Nephron (organoid): Measurements from ENCODE around the gene FCRL5.

ENCODE experiments used
- H3K27ac Mint-ChIP-seq, 3 experiments: 2 replicates each; pipeline ENCODE4 v1.8.0; 2020; ENCODE audit warnings: mixed read lengths in 3 of 3, mild to moderate bottlenecking in 2 of 3, moderate library complexity in 1 of 3
- H3K27me3 Mint-ChIP-seq: 2 replicates; pipeline ENCODE4 v1.8.0; 2021; ENCODE audit warnings: low read depth, mild to moderate bottlenecking, moderate library complexity, mixed read lengths
- H3K36me3 Mint-ChIP-seq: 2 replicates; pipeline ENCODE4 v1.8.0; 2020; ENCODE audit warnings: low read depth, mixed read lengths
- H3K4me1 Mint-ChIP-seq: 2 replicates; pipeline ENCODE4 v1.8.0; 2020; ENCODE audit warnings: mixed read lengths
- H3K4me3 Mint-ChIP-seq, 3 experiments: 2 replicates each; pipeline ENCODE4 v1.8.0; 2020; ENCODE audit warnings: mild to moderate bottlenecking in 3 of 3, mixed read lengths in 3 of 3, moderate library complexity in 2 of 3
- H3K9me3 Mint-ChIP-seq: 2 replicates; pipeline ENCODE4 v1.8.0; 2020; ENCODE audit warnings: mixed read lengths
- CTCF ChIP-seq, 3 experiments: fragments of 200-600 bp; sonication (generic); IDR thresholded peaks; one replicate each; pipeline ENCODE4 v1.5.0; 2021; ENCODE audit warnings: antibody characterized with exemption in 3 of 3; ENCODE audit not compliant: unreplicated experiment in 3 of 3

The FCRL5 gene

DNA sequence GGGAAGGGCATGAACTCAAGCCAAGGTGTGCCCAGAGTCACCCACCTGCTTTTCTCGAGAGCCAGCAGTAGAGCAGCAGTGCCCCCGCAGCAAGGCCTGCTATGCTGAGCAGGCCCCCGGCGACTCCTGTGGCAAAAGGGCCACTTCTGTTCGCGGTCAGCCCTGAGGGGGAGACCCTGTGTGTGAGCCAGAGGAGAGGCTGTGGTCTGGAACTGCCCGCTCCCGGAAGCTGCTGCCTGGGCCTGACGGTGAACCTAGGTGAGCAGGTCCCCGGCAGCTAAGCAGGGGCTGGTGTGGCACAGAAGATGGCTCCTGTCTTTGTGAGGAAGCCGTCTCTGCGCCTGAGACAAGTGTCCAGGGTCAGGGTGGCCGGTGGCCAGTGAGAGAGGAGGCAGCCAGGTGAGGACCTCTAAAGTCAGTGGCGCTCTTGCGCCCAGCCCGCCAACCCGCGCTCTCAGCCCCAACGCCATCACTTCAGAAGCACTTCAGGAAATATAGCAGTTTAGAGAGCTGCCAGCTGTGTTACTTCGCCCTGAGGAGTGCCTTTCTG, 31.9 kb downstream of the FCRL5 start:
- no peaks in the 10 kb centered on the region for H3K36me3 Mint-ChIP-seq
- H3K4me3 Mint-ChIP-seq = no peak overlapping the region
- no peaks in the 10 kb centered on the region for H3K9me3 Mint-ChIP-seq
- no peaks in the 10 kb centered on the region for H3K4me1 Mint-ChIP-seq
- H3K27me3 Mint-ChIP-seq = peaks cover 4% of the 10 kb centered on the region
- no peak for TF ChIP-seq CTCF (IDR thresholded peaks at IDR 0.05; ENCODE audit: unreplicated experiment in 3 of 3)
- H3K27ac Mint-ChIP-seq = no peak overlapping the region

DNA sequence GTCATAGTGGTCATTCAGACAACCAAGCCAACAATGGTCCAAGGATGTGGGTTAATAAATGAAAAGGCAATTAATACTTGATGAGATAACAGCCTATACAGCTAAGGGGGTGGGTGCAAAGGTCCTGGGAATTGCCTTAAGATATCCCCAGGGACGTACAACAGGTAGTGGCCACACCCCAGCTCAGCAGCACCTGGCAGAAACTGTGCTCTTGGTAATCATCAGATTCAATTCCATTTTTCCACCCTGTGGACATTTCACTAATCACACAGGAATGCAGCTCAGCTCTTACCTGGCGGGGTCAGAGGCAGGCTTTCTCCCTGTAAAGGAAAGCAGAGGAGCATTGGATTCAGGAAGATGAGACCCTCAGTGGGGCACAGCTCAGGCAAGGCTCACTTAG, 32.9 kb downstream of the FCRL5 start:
- Mint-ChIP-seq H3K4me3 (no peak overlapping the region), H3K27ac (no peak overlapping the region), H3K4me1 (no peaks in the 10 kb centered on the region), H3K9me3 (no peaks in the 10 kb centered on the region), H3K36me3 (no peaks in the 10 kb centered on the region), H3K27me3 (peaks cover 4% of the 10 kb centered on the region)
- no peak for TF ChIP-seq CTCF (IDR thresholded peaks at IDR 0.05; ENCODE audit: unreplicated experiment in 3 of 3)

DNA sequence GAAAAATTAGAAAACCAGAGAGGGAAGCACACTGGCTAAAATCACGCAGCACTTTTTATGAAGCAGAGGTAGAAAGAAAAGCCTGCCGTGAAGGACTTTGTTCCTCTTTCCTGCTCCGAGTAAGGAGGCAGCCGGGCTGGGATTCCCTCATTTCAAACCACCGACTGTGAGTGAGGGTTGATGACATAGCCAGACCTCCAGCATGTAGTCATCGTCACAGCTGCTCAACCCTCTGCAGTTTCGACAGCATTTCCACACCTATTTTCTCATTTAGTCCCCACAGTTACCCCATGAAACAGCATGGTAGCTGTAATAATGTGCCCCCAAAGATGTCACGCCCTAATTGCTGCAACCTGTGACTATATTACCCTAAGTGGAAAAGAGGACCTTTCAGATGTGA, 35.3 kb downstream of the FCRL5 start:
- no peak for TF ChIP-seq CTCF (IDR thresholded peaks at IDR 0.05; ENCODE audit: unreplicated experiment in 3 of 3)
- Mint-ChIP-seq H3K4me3 (no peak overlapping the region), H3K36me3 (no peaks in the 10 kb centered on the region), H3K9me3 (no peaks in the 10 kb centered on the region), H3K27me3 (peaks cover 4% of the 10 kb centered on the region), H3K4me1 (peaks cover 5% of the 10 kb centered on the region), H3K27ac (no peak overlapping the region)

GRCh38 chr1:157515709-157516108, 36.6 kb downstream of the FCRL5 start:
- TF ChIP-seq CTCF (IDR thresholded peaks at IDR 0.05; ENCODE audit: unreplicated experiment in 3 of 3) = no peak
- no peak overlapping the region for H3K4me3 Mint-ChIP-seq
- H3K4me1 Mint-ChIP-seq = peaks cover 16% of the 10 kb centered on the region
- H3K27ac Mint-ChIP-seq = no peak overlapping the region
- peaks cover 4% of the 10 kb centered on the region for H3K27me3 Mint-ChIP-seq
- H3K9me3 Mint-ChIP-seq = no peaks in the 10 kb centered on the region
- H3K36me3 Mint-ChIP-seq = no peaks in the 10 kb centered on the region

DNA sequence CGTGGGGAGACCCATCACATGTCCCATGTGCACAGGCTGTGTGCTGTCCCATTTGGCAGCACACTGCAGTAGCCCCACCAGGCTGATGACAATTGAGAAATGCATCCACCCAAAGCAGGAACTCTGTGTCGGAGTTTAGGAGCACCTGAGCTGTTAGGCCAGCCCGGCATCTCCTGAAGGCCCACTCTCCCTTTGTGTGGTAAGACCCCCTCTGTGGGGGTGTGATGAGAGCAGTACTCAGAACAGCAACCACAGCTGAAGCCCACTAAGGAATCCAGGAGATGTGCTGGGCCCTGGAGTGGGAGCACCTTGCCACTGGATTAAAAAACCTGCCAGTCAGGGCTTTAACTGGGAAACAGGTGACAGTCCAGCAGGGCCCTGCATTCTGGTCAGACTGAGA, 37.2 kb downstream of the FCRL5 start:
- Mint-ChIP-seq H3K9me3 (no peaks in the 10 kb centered on the region), H3K4me3 (no peak overlapping the region), H3K36me3 (no peaks in the 10 kb centered on the region), H3K27ac (no peak overlapping the region), H3K4me1 (peaks cover 16% of the 10 kb centered on the region), H3K27me3 (peaks cover 4% of the 10 kb centered on the region)
- no peak for TF ChIP-seq CTCF (IDR thresholded peaks at IDR 0.05; ENCODE audit: unreplicated experiment in 3 of 3)
